ENCODE data around the gene NEK6.

The NEK6 gene

GRCh38 chr9:124279531-124280175 lies 21.9 kb downstream of the NEK6 start:
- DNase-seq (ENCODE audit: low read depth, low spot score): no peak

DNA sequence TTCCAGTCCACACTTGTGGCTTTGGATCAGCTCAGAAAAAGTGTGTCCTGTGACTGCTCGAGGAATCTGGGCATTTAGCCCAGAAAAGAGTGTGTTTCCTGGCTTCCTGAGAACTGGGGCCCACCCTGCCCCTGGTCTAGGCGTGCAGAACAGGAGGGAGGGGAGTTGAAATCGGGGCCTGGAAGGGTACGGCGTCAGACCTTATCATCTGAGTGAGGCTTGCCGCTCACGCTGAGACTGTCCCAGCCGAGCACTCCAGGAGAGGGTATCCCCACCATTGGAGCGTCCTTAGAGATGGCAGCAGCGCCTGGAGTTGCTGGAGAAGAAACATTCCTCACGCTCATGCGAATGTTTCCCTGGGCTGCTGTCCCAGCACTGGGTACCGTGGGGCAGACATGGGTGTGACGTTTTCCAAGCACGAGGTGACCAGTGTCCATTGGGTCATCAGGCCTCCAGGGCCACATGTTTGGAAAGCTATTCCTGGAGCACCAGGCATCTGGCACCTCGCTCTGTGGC lies 22.5 kb downstream of the NEK6 start:
- no peak for DNase-seq (ENCODE audit: low read depth, low spot score)

- DNase-seq (ENCODE audit: low read depth, low spot score): no peak
Observed at GRCh38 chr9:124281931-124282371, 24.2 kb downstream of the NEK6 start.

DNA sequence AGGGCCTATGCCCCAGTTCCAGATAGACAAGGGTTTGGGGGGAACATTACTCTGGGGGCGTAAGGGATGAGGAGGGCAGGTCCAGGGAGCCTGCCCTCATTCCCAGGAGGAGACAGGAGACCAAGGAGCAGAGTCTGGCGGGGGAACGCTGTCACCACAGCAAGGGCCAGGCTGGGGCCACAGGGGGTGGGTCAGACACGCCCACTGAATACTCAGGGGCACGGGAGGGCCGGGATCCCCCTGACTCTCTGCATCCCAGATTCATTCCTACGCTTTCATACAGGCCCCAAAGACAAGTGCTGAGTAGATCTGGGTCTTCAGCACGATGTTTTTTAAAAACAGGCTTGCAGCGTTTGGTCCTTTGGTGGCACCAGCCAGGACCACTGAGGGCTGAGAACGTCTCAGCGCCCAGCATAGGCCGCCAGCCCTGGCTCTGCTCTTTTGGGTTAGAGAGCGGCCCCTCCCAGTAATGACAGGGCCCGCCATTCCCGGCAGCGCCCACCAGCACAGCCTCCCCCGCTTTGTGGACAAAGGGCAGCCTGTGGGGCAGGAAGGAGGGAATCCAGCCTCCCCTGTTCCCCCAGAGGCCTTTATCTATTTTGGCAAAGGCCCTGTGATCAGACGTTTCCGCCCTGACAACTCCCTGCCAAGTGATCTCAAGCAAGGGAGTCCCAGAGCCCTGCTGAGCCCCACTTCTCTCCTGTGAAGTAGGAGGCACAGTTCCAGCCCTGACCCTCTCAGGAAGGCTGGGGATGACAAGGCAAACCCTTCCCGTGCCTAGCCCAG lies 24.9 kb downstream of the NEK6 start:
- no peak for DNase-seq (ENCODE audit: low read depth, low spot score)

- no peak for DNase-seq (ENCODE audit: low read depth, low spot score)
Observed at GRCh38 chr9:124283228-124283814, 25.6 kb downstream of the NEK6 start.

- no peak for DNase-seq (ENCODE audit: low read depth, low spot score)
Observed at GRCh38 chr9:124284237-124284831, 26.6 kb downstream of the NEK6 start.

DNA sequence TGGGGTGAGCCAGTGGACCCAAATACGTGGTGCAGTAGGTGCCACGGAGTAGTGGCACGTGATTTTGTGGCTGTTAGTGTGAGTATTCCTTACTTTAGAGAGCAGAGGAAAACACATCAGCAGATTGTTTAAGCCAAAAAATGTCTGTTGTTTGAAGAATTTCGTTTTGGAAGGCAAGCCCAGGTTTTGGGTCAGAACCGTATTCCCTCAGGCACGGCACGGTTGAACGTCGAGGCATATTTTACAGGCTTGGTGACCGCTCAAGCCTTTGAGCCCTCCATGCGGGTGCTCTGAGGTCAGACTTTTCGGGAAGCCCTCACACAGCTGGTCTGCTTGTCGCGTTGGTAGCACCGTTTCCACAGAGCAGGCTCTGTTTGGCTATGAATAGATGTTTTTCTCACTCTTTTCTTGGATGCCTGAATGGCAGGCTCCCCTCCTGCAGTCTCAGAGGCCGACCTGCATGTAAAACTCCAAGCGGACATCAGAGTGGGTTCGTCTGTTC lies 27.2 kb downstream of the NEK6 start:
- no peak for DNase-seq (ENCODE audit: low read depth, low spot score)

DNA sequence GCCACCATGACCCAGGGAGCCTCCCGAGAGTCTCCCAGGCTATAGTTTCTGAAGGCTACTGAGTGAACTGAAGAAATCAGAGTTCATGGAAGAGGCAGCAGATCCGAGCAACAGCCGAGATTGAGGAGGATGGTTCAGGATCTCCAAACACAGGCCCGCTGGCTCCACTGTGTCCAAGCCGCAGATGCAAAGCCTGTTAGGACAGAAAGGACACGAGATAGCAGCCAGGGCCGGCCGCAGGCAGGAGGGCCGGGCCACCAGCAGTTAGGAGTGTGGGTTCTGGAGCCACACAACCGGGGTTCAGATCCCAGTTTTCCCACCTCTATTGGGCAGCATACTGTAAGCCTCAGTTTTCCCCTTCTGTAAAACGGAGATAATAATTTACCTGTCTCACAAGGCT lies 27.7 kb downstream of the NEK6 start:
- DNase-seq (ENCODE audit: low read depth, low spot score): no peak

DNA sequence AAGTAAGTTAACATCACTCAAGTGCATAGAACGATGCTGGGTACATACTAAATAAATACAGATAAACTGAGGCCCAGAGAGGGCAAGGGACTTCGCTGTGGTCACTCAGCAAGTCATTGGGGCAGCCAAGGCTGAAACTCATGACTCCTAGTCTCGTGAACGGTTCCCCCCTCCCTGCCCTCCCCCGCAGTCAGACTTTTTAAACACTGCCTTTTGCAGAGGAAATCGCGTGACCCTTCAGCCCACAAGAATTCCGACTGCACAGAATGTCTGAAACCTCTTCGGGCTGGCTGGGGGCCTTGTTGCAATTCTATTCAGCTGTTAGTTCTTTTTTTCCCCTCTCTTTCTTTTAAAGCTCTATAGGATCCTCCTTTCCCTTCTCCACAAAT lies 28.1 kb downstream of the NEK6 start:
- DNase-seq (ENCODE audit: low read depth, low spot score): no peak

GRCh38 chr9:124286292-124286931 lies 28.7 kb downstream of the NEK6 start:
- DNase-seq (ENCODE audit: low read depth, low spot score): no peak

DNA sequence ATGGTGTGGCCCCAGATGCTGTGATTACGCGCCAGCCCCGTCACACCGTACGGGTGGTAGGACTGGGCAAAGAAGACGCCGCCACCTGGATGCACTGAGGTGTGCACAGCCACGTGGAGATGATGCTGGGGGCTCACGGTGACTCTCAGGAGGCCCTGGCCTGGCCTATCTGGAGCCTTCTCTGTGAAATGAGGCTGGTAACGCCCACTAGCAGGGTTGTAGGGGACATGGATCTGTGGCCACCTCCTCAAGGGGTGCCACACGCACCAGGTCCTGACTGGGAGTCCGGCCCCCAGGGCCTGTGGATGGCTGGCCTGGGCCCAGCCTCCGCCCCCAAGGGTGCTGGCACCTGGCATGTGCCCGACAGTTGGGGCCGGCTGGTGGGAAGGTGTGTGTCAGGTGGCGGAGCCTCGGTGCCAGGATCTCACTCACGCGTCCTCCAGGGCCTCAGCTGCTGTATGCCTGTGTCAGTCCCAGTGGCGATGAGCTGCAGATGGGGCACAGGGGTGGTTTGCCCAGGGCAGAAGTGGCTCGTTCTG lies 32.4 kb downstream of the NEK6 start:
- DNase-seq (ENCODE audit: low read depth, low spot score): no peak

DNA sequence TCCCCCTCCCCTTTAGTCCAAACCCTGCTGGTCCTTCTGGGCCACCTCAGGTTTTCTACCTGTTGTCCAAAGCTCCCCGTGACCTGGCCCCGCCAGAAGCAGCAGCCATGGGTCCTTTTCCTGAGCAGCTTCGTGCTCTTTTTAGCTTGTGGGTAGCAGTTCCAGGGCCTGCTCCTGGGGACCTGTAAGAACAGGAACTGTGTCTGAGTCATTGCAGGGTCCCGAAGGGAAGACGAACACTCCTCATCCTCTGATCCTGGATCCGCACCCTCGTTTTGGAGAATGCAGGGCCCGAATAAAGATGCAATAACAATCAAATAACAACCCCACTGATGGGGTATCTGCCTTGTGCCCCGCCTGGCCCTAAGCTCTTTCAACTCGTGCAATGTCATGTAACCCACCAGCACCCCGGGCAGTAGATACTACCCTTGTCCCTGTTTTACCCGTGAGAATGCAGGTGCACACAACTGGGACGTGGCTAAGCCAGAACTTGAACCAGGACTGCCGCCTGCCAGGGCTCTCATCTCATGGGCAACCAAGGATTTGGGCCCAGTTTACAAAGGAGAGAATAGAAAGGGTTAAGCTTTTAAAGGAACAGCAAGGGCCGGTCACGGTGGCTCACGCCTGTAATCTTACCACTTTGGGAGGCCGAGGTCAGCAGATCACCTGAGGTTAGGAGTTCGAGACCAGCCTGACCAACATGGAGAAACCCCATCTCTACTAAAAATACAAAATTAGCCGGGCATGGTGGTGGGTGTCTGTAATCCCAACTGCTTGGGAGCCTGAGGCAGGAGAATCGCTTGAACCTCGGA lies 33.2 kb downstream of the NEK6 start:
- DNase-seq (ENCODE audit: low read depth, low spot score): no peak

DNA sequence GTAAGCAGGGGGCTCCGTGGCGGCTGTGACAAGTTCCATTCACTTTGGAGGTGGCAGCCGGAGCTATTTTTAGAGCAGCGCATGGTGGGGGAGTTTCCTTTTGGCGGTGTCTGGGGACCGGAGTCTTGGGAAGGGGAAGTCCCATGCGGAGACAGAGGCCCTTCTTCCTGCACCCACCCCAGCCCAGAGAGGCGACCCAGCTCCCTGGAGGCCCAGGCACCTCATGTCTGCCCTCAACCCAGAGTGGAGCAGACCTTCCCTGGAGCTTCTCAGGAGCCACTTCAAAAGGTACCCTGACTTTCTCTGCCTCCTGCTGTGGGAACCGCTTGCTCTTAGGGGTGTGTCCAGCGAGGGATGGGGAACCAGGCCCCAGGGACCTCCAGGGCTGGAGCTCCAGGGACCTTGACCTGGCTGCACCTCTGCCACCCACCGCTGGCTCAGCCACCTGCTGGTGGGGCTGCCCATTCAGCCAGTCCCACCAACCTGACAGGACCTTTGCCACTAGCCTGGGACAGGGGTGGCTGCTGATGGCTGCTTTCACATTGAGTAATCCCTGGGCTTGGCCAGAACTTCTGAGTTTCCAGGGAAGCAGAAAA lies 34.1 kb downstream of the NEK6 start:
- no peak for DNase-seq (ENCODE audit: low read depth, low spot score)

DNA sequence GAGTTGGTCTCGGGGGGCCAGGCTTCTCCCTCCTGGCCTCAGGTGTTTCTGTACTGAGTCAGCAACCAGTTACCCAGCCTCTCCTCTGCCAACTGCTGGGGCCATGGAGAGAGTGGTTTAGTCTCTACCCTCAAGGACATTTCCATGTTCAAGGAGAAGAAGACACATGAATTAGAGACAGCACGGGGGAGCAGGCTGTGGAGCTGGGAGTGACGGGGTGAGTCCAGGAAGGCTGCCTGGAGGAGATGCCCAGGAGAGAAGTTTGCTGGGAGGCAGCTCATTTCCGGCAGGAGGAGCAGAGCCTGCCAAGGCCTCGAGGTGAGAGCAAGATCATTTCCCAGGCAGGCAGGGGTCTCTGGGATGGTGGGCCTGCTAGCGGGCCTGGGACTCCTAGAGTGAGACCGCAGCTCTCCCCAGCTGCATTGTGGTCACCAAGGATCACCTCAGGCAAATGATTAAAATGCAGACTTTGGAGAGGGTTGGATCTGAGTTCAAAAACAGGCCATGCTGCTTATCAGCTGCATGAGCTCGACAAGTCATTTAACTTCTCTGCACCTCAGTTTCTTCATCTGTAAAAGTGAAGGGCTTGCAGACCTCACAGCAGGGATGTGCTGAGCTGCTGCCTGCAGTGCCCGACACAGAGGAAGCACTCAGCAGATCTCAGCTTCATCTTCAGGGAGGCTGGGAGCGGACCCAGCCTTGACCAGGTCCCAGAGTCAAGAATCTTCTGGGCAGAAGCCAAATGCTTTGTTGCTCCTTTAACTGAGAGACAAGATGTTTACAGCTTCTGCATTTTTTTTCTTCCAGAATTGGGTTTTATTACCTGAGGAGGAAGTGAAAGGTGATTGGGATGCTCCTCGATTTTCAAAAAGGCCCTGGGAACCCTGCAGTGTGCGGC lies 35.2 kb downstream of the NEK6 start:
- DNase-seq (ENCODE audit: low read depth, low spot score): no peak

DNA sequence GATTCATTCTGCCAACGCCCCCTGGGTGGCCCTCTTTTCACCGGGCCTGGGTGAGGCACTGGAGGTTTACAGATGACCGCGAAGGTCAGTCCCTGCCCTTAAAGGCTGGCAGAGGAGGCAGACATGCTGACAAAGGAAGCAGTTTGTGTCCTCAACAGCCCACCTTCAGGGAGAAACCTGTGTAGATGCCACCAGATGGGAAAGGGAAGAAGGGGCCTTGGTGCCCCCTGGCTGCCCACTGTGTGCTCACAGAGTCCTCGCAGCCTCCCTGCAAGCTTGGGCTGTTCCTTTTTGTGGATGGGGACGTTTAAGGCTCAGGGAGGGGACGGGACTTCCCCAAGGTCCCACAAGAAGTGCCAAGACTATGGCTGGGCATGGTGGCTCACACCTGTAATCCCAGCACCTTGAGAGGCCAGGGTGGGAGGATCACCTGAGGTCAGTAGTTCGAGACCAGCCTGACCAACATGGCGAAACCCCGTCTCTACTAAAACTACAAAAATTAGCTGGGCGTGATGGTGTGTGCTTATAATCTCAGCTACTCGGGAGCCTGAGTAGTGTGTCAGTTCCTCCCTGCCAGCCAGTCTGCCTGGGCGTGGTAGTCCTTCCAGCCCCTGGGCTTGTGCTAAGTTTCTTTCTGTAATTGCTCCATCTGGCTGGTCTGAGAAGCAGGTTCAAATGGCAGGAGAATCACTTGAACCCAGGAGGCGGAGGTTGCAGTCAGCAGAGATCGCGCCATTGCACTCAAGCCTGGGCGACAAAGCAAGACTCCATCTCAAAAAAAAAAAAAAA lies 36.2 kb downstream of the NEK6 start:
- no peak for DNase-seq (ENCODE audit: low read depth, low spot score)

DNA sequence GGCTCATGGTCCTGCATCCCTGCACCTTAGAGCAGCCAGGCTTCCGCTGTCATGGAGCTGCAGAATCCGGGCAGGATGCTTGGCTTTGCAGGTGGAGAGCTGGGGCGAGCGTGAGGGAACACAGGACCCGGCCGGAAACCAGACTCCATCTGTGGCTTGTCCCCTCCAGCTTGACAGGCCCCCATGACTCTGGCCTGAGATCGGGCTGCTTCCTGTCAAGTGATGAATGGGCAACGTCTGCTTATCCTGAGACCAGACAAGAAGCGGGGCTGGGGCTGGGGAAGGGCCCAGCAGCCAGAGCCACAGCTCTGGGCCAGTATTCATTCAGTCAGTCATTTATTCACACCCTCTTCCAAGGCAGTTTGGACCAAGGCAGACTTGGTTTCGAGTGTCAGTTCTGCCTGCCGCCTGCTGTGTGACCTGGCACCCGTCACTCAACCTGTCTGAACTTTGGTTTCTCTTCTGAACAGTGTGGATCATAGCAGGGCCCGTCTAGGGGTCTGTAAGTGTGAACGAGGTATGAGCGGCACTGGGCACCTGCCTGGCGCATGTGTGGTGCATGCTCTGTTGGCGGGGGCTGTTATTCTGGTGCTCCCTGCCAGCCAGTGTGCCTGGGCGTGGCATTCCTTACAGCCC lies 37.5 kb downstream of the NEK6 start:
- no peak for DNase-seq (ENCODE audit: low read depth, low spot score)

GRCh38 chr9:124296094-124296493 lies 38.3 kb downstream of the NEK6 start:
- DNase-seq (ENCODE audit: low read depth, low spot score): no peak
